Measurements from ENCODE around the gene FAM204A.

The FAM204A gene

DNA sequence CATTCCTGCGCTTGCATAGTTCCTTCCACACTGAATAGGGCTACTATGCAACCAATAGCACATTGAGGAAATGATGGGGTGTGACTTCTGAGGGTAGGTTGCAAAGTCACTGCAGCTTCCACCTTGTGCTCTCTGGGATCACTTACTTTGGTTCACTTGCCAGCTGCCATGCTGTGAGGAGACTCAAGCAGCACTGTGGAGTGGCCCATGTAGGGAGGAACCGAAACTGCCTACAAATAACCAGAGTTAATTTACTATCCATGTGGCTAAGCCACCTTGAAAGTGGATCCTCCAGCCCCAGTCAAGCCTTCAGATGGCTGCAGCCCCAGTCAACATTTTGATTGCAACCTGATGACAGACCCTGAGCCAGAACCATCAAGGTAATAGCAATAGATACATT lies 64.3 kb downstream of the FAM204A start:
- no peak for DNase-seq

DNA sequence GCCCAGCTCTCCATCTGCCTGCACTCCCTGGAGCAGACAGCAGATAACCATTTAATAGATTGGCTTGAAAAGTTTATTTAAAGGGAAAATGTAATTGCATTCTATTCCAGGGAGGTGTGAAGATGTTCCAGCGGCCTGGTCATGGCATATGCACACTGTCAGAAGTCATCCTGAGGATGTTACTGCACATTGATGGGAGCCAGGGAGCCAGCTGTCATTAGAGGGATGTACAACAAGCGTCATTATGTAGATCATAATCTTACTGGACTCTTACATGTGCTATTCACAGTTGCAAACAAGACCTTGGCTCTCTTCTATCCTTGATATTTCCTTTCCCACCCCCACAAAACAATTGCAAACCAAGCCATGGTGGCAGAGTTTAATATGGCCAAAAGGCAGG lies 65.4 kb downstream of the FAM204A start:
- no peak for DNase-seq

DNA sequence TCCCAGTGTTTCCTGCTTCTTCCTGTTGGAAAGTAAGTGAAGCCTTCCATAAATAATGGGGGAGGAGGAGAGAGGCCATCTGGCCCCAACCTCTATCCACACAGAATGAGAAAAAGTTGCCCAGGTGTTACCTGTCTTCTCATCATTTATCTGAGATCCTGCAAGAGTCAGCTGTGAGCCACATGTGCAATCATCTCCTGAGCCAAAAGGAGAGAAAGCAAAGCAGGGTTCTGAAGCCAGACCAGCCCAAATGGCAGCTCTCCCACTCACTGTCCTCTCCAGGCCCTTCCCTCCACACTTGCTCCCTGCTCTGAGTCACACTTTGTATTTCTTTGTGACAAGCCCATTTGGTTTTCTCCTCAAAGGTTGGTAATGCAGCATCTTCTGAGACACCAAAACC lies 65.9 kb downstream of the FAM204A start:
- no peak for DNase-seq

DNA sequence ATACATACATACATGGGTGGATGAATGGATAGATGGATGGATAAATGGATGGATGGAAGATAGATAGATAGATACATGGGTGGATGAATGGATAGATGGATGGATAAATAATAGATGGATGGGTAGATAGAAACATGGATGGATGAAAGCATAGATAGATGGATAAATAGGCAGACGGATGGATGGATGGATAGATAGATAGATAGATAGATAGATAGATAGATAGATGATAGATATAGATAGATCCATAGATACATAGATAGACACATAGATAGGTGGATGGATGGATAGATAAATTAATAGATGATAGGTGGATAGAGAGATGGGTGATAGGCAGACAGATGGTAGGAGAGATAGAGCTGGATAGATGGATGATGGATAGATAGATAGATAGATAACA lies 68.5 kb downstream of the FAM204A start:
- DNase-seq: no peak

DNA sequence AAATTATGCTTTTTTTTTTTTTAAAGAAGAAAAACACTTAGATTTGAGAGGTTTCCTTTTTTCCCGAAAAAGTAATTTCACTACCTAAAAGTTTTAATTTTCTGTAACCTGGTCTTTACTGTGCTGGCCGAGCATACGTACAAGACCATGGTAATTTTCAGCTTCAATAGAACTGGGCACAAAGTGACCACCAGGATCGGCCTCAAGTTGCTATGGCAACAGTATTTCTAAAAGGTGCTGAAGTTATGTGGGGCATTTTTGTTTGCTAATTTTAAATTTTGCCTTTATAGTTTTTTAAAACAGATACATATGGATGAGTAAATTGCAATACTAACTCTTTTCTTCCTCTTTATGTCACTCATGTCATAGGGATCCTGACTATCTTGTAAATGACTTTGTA lies 69.4 kb downstream of the FAM204A start:
- DNase-seq: no peak

DNA sequence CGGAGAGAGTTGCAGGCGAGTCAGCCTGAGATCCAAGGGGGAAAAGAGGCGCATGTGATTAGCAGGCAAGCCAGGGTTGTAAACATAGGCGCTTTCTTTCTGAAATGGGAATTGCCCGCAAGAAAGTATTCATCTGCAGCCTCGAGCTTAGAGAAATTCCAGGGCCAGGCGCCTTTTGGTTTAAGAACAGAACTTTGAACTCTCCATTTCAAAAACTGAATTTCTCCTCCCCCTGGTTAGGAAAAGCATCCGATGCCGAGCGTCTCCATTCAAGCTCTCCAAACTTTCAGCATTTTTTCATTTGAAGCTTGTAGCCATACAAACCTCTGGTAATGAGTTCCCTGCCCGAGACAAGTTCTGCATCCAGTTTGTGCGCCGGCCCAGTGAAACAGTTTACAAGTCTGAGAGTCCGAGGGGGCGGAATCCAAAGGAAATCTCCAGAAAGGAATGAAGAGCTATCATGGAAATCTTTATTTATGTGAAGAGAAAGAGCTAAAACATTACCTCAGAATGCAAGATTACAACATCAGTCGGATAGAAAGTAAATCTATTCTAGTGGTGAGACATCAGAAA lies 69.9 kb downstream of the FAM204A start:
- no peak for DNase-seq

DNA sequence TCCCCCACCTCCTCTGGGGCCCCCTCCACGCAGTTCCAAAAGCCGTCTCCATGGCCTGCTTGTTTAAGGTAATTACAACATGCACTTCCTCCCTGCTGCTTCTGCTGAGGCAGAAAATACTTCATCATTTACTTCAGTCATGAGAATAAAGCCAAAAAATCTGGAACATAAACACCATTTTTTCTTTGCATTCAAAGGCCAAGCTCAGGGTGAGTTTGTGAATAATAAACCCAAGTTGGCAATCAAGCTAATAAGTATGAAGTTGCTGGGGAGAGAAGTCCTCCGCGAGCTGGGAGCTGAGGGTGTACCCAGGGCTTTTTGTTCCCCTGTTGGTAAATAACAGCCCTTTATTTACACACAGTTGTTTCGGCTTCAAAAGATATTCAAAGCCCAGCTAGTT lies 70.5 kb downstream of the FAM204A start:
- no peak for DNase-seq

DNA sequence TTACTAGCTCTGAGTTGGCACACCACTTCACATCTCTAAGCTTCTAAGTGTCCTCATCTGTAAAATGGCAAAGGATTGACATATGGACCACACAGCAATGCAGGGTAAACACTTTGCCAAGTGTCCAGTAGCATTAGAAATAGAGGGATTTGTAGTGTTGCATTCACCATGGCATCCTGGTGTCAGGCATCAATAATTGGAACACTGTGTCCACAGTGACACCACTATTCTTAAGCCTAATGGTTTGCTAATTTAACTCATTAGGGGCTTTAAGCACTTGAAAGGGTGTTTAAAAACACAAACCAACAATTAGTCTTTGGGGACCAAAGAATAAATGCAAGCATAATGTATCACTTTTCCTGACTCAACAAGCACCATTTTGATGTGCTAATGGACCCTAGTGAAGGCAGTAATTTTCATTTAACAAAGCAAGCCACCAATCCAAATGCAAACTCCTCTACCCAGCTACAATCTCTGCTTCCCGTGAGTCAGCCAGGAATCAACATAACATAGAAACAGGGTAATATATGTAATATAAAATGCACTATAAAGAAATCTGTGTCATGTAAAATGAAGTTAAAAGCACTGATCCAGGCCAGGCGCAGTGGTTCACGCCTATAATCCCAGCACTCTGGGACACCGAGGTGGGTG lies 75.9 kb downstream of the FAM204A start:
- DNase-seq: no peak

DNA sequence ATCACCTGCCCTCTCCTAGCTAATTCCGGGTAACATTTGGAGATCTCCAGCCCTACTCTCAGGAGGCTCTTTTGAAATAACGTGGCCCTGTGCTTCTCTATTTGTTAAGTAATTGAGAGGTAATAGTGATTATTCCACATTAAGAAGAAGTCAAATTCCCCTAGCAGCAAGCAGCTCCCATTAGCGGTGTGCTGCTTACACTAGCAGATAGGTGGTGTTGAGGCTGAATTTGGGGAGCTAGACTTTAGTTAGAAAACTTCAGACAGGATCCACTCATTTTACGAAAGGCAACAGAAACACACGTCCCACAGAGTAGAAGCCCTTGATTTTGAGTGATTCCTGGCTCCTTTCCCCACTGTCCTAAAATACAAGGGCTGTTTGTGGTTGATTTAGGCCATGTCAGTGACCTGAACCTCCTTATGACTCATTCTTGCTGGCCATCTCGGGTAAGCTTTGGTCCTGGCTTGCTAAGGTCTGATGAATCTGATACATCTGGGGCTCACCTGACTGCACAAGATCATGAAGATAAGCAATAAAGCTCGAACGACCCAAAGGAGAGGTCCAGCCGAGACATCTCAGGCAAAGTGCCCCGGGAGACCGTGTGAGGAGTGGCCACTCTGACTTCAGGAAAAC lies 77.2 kb downstream of the FAM204A start:
- no peak for DNase-seq

DNA sequence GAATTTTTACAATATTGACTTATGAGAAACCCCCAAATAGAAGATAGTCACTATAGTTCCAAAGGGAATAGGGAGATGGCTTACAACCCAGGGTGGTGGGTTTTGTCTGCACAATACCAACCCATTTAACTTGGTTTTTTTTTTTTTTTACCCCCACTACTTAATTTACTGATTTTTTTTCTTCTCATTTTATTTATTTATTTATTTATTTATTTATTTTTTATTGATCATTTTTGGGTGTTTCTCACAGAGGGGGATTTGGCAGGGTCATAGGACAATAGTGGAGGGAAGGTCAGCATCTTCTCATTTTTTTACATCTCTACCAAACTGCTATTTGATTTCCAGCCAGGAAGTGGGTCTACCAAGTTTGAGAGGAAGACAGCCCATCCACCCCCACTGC lies 77.9 kb downstream of the FAM204A start:
- DNase-seq: no peak

DNA sequence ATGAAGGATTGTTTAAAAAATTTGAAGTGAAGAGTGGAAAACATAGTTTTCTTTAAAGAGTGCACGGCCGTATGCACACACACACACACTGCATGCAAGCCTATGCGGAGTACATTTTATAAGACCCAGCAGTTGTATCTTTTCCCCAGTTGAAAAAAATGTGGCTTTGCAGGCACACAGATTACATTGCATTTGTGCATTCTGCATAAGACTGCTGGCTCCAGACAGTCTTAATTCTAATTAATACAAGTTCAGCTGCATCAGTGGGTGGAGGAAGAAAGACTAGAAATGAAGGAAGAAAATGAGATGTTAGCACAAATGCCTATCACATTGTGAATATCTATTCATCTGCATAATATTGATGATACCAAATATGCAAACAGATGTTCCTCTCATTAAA lies 79.6 kb downstream of the FAM204A start:
- no peak for DNase-seq

DNA sequence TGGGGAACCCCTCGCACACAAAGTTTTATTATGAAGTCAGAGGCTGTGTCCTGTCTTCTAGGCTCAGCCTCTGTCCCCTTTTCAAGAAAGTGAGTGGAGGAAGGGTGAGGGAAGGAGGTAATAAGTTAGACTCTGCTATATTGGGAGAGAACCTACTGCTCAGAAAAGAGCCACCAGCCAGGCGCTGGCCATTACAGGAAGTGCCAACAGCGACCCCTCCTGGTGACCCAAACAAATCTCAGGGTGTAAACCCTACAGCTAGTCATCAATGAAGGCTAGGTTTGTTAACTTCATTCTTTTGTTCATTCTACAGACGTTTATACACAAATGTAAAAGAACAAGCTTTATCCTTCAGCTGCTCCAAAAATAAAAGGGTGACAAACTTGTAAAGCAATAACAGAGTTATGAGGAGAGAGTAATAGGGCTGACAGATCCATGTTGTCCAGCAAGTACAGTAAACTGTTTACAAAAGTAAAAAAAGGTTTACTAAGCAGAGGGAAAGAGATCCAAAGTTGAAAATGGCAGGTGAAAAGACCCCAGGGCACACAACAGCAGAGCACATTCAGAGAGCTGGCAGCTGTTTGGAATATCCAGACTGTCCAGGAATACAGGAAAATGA lies 82.7 kb downstream of the FAM204A start:
- DNase-seq: no peak

DNA sequence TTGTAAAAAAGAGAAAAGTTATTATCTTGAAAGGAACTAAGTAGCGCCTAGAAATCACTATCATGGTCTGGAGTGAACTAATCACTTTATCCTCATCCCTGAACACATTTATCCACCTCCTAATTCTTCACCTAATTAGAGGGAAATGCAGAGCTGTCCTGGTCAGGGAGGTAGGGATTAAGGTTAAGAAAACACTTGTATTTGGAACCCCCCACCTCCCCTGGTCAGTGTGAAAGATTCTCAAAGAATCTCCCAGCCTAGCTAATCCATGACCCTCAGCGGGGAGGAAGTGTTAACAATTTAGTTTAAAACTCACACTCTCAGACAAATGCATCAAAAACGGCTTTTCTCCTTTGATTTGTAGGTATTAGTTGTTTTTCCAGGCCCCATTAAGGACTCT lies 83.8 kb downstream of the FAM204A start:
- no peak for DNase-seq

DNA sequence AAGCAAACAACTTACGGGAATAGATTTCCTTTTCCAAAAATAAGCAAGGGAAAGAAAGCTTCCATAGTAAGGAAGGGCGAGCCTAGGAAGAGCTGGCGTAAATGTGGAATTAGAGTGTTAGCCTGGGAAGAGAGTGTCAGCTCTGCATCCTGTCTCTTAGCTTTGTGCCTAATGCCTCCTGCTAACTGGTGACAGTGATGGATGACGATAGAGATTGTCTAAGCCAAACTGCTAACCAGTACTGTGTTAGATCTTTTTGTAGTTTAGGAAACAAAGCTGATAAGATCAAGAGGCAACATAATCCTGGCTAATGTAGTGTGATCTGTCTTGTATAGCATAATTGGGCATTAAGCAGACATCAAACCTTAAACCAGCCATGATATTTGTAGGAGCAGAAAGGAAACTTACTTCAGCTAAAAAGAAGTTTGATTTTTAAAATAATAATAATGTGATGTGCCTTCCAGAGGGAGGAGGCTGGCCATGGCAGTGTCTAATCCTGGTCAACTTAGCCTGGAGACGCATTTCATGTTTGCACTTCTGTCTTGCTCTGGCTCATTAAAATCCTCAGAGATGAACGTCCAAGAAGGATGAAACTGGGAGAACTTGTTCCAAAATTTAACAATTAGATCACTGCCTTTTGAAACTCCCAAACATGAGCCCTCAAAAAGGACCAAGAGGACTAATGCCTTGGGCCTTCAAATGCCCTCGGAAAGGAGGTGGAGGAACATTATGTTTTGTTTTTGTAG lies 85.1 kb downstream of the FAM204A start:
- no peak for DNase-seq

DNA sequence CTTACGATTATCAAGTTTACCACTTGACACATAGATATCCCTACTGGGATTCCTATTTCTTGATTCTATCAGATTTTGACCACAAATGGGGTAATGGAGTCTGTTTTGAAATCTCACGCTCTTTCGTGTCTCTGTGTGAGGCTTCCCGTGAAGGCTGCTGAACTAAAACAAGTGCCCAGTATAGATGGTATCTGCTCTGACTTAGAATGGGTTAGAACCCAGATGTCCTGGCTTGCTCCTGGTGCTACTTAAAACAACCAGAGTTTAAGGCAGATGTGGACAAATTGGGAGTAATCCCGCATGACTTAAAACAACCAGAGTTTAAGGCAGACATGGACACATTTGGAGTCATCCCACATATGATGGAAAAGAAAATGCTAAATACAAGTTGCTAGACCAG lies 85.9 kb downstream of the FAM204A start:
- DNase-seq: no peak

DNA sequence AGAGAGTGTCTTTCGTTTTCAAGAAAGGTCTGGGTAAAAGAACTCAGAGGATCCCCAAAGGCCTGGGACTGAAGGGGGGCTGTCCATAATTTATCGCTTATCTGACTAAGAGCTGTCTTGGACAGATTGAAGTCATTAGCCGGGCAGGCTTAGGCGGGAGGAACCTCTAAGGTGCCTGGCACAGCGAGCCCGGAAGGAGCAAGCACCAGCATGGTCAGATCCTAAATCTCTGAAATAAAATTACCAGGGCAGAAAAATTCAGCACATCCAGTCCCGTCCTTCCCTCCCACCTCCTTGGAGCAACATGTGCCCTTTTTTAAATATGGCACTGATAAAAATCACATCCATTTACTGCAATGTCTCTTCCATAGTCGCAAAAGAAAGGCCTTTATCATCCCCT lies 86.8 kb downstream of the FAM204A start:
- no peak for DNase-seq

DNA sequence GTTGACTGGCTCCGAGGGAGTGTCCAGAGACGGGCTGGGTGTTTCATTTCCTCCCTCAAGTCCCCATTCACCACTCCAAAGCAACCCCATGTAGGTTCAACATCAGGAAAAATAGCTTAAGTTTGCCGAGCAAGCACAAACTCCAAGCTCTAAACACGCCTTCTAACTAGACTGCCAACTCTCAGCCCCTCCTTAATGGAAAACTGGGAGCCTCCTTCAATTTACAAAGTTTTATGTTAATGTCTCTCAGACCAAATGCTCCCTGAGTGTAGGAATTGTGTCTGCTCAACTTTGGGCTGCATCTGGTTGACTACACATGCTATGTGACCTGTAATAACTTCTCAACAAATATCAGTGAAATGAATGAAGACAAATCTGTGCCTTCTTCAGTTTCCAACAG lies 87.5 kb downstream of the FAM204A start:
- no peak for DNase-seq

DNA sequence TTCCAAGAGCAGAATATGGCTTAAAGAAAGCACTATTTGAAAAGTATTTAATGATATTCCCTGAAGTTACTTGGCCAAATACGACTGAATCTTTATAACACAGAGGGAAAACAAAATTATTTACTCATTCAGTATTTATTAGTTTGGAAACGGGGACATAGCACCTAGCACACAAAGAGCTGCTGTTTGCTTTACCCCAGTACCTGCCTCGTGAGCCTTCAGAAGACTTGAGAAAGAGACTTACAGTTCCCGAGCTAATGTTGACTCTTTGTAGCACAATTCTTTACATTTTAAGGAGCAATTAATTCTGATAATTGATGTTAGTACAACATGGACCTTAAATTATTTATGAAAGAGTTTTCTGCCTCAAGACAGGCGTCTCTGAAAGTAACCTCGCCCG lies 88.7 kb downstream of the FAM204A start:
- DNase-seq: no peak

DNA sequence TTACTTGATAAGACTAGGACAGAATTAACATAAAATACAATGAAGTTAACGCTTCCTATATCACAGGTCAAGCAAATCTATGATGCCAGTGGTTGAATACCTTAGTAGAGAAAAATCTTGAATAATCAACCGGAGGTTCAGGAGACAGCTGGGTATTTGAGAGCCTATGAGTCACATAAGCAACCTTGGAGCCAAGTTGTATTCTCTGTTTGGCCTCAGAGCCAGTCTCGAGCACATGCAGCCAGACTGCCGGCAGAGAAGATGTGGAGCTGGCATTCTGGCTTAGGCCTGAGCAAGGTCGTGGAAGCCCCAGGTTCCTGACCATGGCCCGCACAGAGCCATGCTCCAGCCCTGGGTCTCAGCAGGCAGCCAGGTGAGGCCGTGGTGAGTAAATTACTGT lies 90.3 kb downstream of the FAM204A start:
- DNase-seq: no peak

DNA sequence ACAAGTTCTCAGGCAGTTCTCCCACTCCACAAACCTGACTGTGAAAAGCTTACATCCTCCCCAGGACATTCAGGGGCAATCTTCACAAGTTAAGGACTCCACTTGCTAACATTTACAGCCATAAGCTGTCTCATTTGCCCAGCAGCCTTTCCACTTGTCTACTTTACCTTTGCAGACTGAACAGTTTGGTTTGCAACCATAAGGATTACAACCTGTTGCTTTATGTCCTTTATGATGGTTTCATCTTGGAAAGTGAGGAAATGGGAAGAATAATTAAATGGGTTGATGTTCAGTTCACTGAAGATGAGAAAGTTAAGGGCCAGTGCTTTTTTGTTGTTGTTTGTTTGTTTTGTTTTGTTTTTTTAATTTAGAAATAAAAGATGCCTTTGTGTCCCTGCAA lies 92.4 kb downstream of the FAM204A start:
- no peak for DNase-seq
